ENCODE measurements around the gene OR7C1.
"Not testable (repeated sequence)": the region's sequence is repeated elsewhere in the genome, so short reads cannot be mapped to it uniquely, and the experiment has no call there.

OR7C1 gene

DNA sequence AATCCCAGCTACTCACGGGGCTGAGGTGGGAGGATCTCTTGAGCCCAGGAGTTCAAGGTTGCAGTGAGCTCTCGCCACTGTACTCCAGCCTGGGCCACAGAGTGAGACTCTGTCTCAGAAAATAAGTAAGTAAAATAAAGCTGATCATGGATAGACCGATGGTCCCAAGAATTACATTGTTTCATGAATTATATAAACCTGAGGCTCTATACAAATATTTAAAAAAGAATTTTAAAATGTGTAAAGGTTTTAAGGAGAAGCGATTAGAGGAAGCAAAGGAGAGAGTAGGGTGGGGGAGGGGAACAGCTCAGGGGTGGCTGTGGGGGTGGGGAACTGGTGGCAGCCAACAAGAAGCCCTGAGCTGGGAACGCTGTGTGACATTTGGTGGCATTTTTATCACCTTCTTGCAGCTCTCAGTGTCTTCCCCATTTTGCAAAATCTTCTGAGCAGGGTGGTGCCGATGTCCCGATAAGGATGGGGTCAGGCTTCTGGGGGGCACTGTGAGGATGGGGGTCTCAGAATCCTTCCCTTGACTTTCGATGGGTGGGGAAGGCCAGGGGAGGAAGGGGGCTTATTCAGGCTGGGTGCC lies 51.5 kb downstream of the OR7C1 start:
- DNase-seq: not testable (repeated sequence)

DNA sequence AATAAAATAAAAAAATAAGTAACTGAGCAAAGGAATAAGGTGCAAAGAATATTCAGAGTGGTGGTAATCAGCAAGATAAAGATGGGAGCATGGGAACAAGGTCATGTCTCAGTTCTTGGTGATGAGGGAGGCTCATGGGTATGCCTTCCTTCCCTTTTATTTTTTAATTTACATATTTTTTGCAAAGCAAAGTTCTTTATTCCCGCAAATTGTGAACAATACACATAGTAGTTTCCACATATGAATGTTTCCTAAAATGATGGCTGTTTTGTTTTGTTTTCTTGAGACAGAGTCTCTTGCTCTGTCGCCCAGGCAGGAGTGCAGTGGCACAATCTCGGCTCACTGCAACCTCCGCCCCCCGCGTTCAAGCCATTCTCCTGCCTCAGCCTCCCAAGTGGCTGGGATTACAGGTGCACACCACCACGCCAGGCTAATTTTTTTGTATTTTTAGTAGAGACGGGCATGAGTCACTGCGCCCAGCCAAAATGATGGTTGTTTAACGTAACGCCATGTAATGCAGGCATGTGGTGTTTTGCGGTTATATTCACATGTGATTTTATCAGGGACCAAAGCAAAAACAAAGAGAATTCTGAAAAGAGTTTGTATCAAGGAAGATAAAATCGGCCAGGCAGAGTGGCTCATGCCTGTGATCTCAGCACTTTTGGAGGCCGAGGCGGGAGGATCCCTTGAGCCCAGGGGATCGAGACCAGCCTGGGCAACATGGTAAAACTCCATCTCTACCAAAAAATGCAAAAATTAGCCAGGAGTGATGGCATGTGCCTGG lies 52.2 kb downstream of the OR7C1 start:
- no peak for DNase-seq

DNA sequence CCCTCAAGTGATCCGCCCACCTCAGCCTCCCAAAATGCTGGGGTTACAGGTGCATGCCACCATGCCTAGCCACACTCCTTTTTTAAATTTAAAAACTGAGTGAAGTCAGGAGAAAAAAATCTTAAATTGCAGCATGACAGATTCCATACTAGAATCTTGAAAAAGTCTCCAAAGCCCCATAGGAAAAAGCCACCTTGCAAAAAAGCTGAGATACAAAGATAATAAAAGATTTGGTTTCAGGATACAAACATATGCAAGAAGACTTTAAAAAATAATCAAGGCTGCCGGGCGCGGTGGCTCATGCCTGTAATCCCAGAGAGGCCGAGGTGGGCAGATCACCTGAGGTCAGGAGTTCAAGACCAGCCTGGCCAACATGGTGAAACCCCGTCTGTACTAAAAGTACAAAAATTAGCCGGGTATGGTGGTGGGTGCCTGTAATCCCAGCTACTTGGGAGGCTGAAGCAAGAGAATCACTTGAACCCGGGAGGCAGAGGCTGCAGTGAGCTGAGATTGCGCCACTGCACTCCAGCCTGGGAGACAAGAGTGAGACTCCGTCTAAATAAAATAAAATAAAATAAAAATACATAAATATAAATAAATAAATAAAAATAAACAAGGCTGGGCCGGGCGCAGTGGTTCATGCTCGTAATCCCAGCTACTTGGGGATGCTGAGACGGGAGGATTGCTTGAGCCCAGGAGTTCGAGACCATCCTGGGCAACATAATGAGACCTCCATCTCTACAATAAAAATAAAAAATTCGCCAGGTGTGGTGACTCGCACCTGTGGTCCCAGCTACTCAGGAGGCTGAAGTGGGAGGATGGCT lies 53.1 kb downstream of the OR7C1 start:
- not testable (repeated sequence) for DNase-seq

DNA sequence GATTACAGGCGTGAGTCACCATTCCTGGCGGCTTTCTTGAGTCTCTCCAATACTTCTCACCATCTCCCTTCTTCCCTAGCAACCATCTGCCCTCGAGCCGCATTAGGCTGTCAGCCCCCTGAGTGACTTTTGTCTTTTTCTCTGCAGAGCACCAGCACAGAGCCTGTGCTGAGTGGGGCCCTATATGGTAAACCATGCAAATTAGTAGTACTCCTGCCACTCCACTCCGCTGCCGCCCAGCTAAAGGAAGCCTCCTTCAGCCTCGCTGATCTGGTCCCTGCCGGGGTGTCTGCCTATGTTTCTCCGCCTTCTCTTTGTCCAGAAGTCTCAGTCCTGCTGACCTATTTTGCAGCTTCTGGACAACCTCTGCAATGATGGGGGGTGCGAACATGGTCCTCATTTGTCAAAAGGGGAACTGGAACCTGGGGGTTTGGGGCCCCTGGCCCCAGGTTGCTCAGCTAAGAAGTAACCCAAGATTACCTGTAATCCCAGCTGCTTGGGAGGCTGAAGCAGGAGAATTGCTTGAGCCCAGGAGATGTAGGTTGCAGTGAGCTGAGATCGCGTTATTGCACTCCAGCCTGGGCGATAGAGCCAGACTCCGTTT lies 54.3 kb downstream of the OR7C1 start:
- DNase-seq: not testable (repeated sequence)

- no peak for DNase-seq
These were observed 55.8 kb downstream of the OR7C1 start for GRCh38 chr19:14779151-14779550.

GRCh38 chr19:14778110-14778845 lies 56.7 kb downstream of the OR7C1 start, which contains the start of gene ADGRE2:
Gene ADGRE2, minus strand, starts transcription at chr19:14778560. Its CDS starts 1,804 bp downstream, at chr19:14776756.
- not testable (repeated sequence) for DNase-seq

DNA sequence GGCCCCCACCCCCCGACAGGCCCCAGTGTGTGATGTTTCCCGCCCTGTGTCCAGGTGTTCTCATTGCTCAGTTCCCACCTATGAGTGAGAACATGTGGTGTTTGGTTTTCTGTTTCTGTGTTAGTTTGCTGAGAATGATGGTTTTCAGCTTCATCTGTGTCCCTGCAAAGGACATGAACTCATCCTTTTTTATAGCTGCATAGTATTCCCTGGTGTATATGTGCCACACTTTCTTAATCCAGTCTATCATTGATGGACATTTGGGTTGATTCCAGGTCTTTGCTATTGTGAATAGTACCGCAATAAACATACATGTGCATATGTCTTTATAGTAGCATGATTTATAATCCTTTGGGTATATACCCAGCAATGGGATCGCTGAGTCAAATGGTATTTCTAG lies 57.3 kb downstream of the OR7C1 start:
- not testable (repeated sequence) for DNase-seq

- DNase-seq: peak; percentile 5
These were observed 59.0 kb downstream of the OR7C1 start for GRCh38 chr19:14775869-14776586.

DNA sequence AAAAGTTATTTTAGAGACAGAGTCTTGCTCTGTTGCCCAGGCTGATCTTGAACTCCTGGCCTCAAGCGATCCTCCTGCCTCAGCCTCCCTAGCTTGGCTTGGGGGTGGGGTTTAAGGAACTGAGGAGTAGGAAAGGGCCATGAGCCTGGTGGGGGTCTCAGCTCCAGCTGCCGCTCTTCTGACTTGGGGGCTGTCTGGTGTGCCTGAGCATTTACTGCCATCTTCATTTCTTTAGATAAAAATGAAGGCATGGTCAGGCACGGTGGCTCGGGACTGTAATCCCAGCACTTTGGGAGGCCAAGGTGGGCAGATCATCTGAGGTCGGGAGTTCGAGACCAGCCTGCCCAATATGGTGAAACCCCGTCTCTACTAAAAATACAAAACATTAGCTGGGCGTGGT lies 59.7 kb downstream of the OR7C1 start:
- not testable (repeated sequence) for DNase-seq

- DNase-seq: no peak
These were observed 60.6 kb downstream of the OR7C1 start for GRCh38 chr19:14774373-14774772.

- not testable (repeated sequence) for DNase-seq
These were observed 61.3 kb downstream of the OR7C1 start for GRCh38 chr19:14773722-14774121.

DNA sequence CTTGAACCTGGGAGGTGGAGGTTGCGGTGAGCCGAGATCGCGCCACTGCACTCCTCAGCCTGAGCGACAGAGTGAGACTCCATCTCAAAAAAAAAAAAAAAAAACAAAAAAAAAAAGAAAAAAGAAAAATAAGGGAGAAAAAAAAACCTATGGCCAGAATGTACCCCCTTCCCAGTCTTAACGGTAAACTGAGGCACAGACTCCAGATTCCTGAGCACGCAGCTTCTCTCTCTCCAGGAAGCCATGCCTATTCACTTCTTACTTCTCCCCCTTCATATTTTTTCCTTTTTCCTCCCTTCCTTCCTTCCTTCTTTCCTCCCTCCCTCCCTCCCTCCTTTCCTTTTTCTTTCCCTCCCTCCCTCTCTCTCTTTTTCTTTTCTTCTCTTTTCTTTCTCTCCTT lies 62.0 kb downstream of the OR7C1 start:
- DNase-seq: no peak

- DNase-seq: no peak
These were observed 62.5 kb downstream of the OR7C1 start for GRCh38 chr19:14772467-14772866.

DNA sequence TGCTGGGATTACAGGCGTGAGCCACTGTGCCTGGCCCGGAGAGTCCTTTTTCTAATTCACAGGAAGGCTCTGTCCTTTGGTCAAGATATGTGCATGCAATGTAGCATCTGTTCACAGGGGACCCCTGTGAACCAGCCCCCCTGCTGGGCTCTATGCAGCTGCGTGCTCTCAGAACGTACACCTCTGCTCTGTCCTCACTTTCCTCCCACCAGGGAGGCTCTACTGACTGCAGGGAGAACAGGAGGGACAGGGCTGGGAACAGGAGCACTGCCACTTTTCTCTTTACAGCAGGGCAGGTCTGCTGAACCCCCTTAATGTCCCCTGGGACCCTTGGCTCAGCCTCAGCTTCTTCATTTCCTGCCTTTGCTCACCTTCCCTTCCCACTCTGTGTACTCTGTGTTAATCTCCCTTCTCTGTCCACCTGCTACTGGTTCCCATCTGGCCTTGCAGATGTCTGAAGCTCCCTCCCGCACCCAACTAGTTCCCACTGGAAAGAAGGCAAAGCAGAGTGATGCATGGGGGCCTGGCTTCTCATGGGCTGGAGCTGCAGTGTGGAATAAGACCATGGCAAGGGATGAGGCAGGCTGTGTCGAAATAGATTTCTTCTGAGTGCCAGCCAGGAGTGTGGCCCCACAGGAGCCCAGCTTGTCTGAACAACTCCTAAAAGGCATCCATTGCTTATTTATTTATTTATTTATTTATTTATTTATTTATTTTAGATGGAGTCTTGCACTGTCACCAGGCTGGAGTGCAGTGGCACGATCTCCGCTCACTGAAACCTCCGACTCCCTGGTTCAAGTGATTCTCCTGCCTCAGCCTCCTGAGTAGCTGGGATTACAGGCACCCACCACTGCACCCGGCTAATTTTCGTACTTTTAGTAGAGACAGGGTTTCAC lies 63.8 kb downstream of the OR7C1 start:
- no peak for DNase-seq

GRCh38 chr19:14770136-14770535 lies 64.8 kb downstream of the OR7C1 start:
- no peak for DNase-seq

- DNase-seq: no peak
These were observed 65.8 kb downstream of the OR7C1 start for GRCh38 chr19:14769201-14769600.

DNA sequence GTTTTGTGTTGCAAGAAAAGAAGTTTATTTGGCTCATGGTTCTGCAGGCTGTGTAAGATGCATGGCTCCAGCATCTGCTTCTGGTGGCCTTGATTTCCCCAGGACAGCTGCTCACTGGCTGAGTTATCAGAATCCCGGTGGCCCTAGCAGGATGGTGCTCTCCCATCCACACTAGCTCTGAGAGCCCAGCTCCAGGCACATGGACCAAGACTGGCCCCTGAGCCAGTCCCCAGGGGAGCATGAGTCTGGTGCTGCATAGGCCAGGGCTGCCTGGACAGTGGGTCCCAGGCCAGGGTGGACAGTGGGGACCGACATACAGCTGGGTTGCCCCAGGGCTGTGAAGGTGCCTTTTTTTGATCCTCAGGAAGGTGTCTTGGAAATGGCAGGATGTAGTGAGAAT lies 67.0 kb downstream of the OR7C1 start:
- DNase-seq: no peak

- no peak for DNase-seq
These were observed 67.5 kb downstream of the OR7C1 start for GRCh38 chr19:14767466-14767971.

DNA sequence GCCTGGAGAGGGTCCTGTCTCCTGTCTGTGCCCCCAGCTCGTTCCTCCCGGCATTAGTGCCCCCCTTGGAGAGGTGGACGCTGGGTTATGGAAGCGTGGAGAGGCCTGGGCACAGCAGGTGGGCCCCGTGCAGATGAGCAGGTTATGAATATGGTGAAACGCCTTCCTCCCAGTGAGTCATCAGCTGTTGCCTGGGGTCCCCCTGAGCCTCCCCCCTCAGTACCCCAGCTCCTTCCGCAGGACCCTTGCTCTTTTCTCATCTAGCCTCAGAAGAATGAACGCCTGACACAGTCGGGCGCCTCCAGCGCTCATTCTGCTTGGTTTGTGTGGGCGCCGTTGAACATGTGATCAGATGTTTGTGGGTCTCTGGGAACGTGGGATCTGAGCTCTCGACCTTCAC lies 69.1 kb downstream of the OR7C1 start:
- not testable (repeated sequence) for DNase-seq

DNA sequence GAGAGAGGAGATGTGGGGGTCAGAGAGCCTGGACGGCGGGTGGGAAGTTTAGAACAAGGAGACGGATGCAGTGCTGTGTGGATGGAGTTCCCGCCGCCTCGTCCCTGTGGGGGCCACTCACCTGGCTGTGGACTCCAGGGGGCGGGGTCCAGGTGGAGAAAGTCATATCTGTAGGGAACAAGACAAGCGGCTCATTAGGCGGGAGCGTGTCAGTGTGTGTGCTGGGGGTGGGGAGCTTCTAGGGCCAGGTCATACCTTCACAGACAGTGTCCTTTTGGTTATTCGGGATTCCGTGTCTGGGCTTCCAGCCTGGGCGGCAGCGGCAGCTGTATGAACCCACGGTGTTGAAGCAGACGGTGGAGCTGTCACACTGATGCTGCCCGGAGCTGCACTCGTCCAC lies 69.6 kb downstream of the OR7C1 start:
- DNase-seq: not testable (repeated sequence)

Data from activated CD4-positive, alpha-beta T cell treated with anti-CD3 and anti-CD28 coated beads, Interleukin-2, Interleukin-6, amounts not matched to agents 100 ng/mL and 50 ng/mL, durations not matched to agents 16 hours and 8 hours (primary cell).